Gastrocnemius medialis (tissue), 4 donors: Measurements from ENCODE around the gene FBLN2.

ENCODE experiments used
- CTCF ChIP-seq, 5 experiments: fragments of 450-650 bp in 3 of 5; fragments of 200-600 bp in 2 of 5; sonication (generic) in 2 of 5; IDR thresholded peaks in 4 of 5; conservative IDR thresholded peaks in 1 of 5; 1 replicate in 4 of 5; 2 replicates in 1 of 5; pipeline ENCODE4 v1.5.1; 2016 to 2019; ENCODE audit warnings: antibody characterized with exemption in 5 of 5, mild to moderate bottlenecking in 3 of 5, moderate library complexity in 3 of 5
- POLR2A ChIP-seq, 2 donors: fragments of 450-650 bp; IDR thresholded peaks; one replicate each; pipeline ENCODE4 v1.6.1; 2017; ENCODE audit warnings: antibody characterized with exemption in 2 of 2, mild to moderate bottlenecking in 2 of 2, moderate library complexity in 2 of 2

GRCh38 chr3:13676356-13677017, 127.6 kb downstream of the FBLN2 start:
- TF ChIP-seq CTCF (IDR thresholded peaks at IDR 0.05 in 4 of 5, conservative IDR thresholded peaks at IDR 0.05 in 1 of 5) = no peak
- TF ChIP-seq POLR2A (IDR thresholded peaks at IDR 0.05) = no peak
